Calu3 (cell line): Measurements from ENCODE around the gene KIF23. TPM values are rescaled to one million over a fixed set of nuclear protein-coding genes. Genes with fewer than 3 reads are reported as not detected.
"Not testable (repeated sequence)": the region's sequence is repeated elsewhere in the genome, so short reads cannot be mapped to it uniquely, and the experiment has no call there.

ENCODE experiments used
- BruUV-seq: library from RNA; stranded (reverse); fragments of 400-500 nt; replicated peaks from 2 replicates; lab custom pipeline; 2021; lab: Mats Ljungman, UMichigan
- CTCF ChIA-PET: fragments of 300-600 bp; sonication (Branson Sonifier 250); formaldehyde crosslinking; loops from one replicate; lab custom pipeline; 2022; ENCODE audit warnings: antibody characterized with exemption; lab: Charles Lee
- DNase-seq: peaks from one replicate; pipeline ENCODE4 v3.0.0; 2022
- H3K27ac Mint-ChIP-seq: one replicate; pipeline ENCODE4 v1.8.0; 2022; ENCODE audit warnings: mixed read lengths; ENCODE audit not compliant: unreplicated experiment
- H3K27me3 Mint-ChIP-seq: one replicate; pipeline ENCODE4 v1.8.0; 2022; ENCODE audit warnings: mixed read lengths; ENCODE audit not compliant: unreplicated experiment
- H3K36me3 Mint-ChIP-seq: one replicate; pipeline ENCODE4 v1.8.0; 2022; ENCODE audit warnings: mild to moderate bottlenecking, moderate library complexity, mixed read lengths; ENCODE audit not compliant: insufficient read depth, unreplicated experiment
- H3K4me1 Mint-ChIP-seq: one replicate; pipeline ENCODE4 v1.8.0; 2022; ENCODE audit warnings: mild to moderate bottlenecking, low read depth, mixed read lengths; ENCODE audit not compliant: unreplicated experiment
- H3K4me3 Mint-ChIP-seq: one replicate; pipeline ENCODE4 v1.8.0; 2022; ENCODE audit warnings: mild to moderate bottlenecking, low read depth, moderate library complexity, mixed read lengths; ENCODE audit not compliant: unreplicated experiment
- H3K9me3 Mint-ChIP-seq: one replicate; pipeline ENCODE4 v1.8.0; 2022; ENCODE audit warnings: low read depth, mixed read lengths; ENCODE audit not compliant: unreplicated experiment
- intact Hi-C: fragments of 100-400 bp; cut with micrococcal nuclease; formaldehyde crosslinking; loops from one replicate; pipeline ENCODE4 v1.10.0; 2022; ENCODE audit not compliant: unreplicated experiment
- total RNA-seq: library from RNA; stranded (reverse); gene quantifications from 2 replicates; pipeline ENCODE4 v1.2.3, GENCODE V29; 2022
- TF ChIP-seq, protein P1 (sequence below): fragments of 200-600 bp; IDR thresholded peaks from one replicate; pipeline ENCODE4 v1.8.0; 2022; ENCODE audit warnings: antibody characterized with exemption; ENCODE audit not compliant: unreplicated experiment

KIF23 gene
- total RNA-seq, 1 experiment from 2014 or later, result 108 TPM

DNA sequence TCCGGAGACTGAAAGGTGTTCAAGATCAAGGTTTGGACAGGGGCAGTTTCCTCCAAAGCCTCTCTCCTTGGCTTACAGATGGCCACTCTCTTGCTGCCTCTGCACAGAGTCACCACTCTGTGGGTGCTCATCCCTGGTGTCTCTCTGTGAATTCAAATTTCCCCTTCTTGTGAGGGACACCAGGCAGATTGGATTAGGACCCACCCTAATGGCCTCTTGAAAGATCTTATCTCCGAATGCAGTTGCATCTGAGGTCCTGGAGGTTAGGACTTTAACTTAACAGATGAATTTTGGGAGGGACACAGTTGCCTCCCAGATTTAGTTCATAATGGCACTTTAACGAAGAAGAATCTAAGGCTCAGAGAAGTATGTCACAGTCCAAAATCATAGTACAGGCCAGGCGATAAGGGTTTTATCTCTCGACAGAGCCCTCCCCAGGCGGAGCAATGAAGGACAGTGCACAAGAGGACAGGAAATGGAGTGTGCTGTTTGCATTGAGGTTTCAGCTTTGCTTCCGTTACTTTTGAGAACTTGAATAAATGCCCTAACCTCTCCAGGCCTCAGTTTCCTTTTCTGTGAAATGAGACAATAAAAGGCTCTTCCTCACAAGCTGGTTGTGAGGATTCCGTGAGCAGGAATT is 38.9 kb upstream of the KIF23 start:
- peaks cover 8% of the 10 kb centered on the region for H3K4me1 Mint-ChIP-seq
- H3K27ac Mint-ChIP-seq, result no peak overlapping the region

DNA sequence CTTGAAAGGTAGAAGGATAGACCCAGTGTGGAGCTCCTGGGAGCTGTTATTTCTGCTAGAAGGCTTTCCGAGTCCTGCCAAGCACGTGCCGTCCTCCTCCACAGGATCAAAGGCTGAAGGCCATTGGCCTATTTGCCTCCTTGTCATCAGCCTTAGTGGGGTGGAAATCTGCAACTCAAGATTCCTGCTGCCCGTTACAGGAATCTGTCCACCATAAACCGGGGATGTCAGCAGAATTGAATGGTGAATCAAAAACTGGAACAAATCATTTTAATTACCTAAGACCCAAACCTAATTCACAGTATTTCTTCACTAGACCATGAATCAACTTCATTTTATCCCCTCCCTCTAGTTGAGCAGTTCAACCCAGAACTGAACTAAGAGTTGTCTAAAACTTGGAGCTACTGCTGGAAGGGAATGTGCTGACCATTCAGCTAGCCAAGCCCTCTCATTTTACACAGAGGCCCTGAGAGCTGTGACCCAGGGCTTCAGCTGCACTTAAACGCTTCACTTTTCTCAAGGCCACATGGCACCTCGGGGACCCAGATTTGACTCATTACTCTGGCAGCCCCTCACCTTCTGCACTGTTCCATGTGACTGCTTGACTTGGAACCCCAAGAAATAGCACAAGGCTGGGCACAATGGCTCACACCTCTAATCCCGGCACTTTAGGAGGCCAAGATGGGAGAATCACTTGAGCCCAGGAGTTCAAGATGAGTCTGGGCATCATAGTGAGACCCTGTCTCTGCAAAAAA is 36.8 kb upstream of the KIF23 start:
- no peaks in the 10 kb centered on the region for H3K36me3 Mint-ChIP-seq

More for the DNA sequence above, 38.9 kb upstream of the KIF23 start:
- no peak for DNase-seq
- Mint-ChIP-seq H3K27me3 (peaks cover 25% of the 10 kb centered on the region), H3K36me3 (no peaks in the 10 kb centered on the region), H3K9me3 (no peaks in the 10 kb centered on the region), H3K4me3 (no peak overlapping the region)
- TF ChIP-seq, protein P1, sequence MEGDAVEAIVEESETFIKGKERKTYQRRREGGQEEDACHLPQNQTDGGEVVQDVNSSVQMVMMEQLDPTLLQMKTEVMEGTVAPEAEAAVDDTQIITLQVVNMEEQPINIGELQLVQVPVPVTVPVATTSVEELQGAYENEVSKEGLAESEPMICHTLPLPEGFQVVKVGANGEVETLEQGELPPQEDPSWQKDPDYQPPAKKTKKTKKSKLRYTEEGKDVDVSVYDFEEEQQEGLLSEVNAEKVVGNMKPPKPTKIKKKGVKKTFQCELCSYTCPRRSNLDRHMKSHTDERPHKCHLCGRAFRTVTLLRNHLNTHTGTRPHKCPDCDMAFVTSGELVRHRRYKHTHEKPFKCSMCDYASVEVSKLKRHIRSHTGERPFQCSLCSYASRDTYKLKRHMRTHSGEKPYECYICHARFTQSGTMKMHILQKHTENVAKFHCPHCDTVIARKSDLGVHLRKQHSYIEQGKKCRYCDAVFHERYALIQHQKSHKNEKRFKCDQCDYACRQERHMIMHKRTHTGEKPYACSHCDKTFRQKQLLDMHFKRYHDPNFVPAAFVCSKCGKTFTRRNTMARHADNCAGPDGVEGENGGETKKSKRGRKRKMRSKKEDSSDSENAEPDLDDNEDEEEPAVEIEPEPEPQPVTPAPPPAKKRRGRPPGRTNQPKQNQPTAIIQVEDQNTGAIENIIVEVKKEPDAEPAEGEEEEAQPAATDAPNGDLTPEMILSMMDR, result no peak
- CTCF ChIA-PET, result no interaction called here
- intact Hi-C loops, result no loop called here
- no TSS peak for BruUV-seq

DNA sequence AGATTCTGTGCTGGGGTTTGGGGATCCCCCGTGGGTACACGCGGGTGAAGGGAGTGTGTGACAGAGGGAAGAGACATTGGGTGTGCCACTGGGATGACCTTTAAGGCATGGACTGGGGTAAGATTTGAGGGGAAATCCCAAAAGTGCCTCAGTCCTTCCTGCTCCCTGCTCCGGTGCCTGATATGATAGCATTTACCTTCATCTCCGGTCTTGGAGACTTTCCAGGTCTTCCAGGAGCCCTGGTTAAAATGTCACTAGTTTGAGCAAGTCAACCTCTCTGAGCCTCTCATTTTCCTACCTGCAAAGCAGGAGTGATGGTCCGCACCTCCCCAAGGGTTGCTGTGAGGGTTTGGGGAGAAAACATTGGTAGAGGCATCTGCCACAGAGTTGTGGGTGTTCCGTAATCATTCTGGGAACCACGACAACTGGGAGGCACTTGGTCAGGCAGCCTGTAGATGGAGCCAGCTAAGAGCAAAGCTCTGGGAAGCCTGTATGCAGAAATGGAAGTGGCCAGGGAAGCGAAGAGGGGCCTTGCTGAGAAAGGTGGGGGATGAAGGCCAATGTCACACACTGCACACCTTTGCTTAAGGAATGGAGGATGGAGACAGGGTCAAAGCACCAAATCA is 33.9 kb upstream of the KIF23 start:
- Mint-ChIP-seq H3K27me3 (peaks cover 12% of the 10 kb centered on the region), H3K4me3 (no peak overlapping the region), H3K4me1 (peaks cover 16% of the 10 kb centered on the region), H3K27ac (no peak overlapping the region), H3K9me3 (no peaks in the 10 kb centered on the region), H3K36me3 (no peaks in the 10 kb centered on the region)
- BruUV-seq, result no TSS peak
- intact Hi-C loops, result no loop called here
- CTCF ChIA-PET, result interaction anchor here (1.3 to 1.4 kb wide), 2 partner anchors 15 to 100 kb away, joined by 3 to 4 read pairs; no protein-coding TSS in a partner anchor
- peak; percentile 28 for DNase-seq
- TF ChIP-seq, protein P1, result peak; percentile 15

More for the DNA sequence above, 36.8 kb upstream of the KIF23 start:
- H3K27ac Mint-ChIP-seq, result no peak overlapping the region
- TF ChIP-seq, protein P1, result no peak
- no TSS peak for BruUV-seq
- no peaks in the 10 kb centered on the region for H3K9me3 Mint-ChIP-seq
- H3K27me3 Mint-ChIP-seq, result peaks cover 25% of the 10 kb centered on the region
- no peak overlapping the region for H3K4me3 Mint-ChIP-seq
- no peak for DNase-seq
- H3K4me1 Mint-ChIP-seq, result peaks cover 16% of the 10 kb centered on the region
- intact Hi-C loops, result no loop called here
- CTCF ChIA-PET, result interaction anchor here (0.7 kb wide), 1 partner anchor 126 kb away, joined by 3 read pairs; no protein-coding TSS in a partner anchor

DNA sequence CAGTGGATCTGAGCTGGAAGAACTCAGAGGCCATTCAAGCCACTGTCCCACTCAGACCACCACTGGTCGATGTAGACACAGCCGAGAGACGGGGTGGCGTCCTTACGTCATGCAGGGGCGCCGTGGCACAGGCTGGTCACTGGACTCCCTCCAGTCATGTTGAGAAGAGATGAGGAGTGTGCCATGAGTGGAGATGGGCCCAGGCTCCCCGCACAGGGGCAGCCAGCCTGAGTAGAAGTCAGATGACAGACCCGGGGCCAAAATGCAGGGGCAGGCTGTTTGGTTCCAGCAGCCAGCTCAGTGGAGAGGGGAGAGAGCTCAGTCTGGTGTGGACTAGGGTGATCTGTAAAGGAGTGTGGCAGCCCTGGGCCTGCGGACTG is 33.4 kb upstream of the KIF23 start:
- intact Hi-C loops, result no loop called here
- no peak for DNase-seq
- no peaks in the 10 kb centered on the region for H3K36me3 Mint-ChIP-seq
- CTCF ChIA-PET, result interaction anchor here (1.3 to 1.4 kb wide), 2 partner anchors 14 to 101 kb away, joined by 3 to 4 read pairs; no protein-coding TSS in a partner anchor
- no peaks in the 10 kb centered on the region for H3K9me3 Mint-ChIP-seq
- BruUV-seq, result no TSS peak
- no peak overlapping the region for H3K27ac Mint-ChIP-seq
- TF ChIP-seq, protein P1, result no peak
- H3K4me3 Mint-ChIP-seq, result no peak overlapping the region
- peaks cover 12% of the 10 kb centered on the region for H3K27me3 Mint-ChIP-seq
- H3K4me1 Mint-ChIP-seq, result peaks cover 16% of the 10 kb centered on the region

DNA sequence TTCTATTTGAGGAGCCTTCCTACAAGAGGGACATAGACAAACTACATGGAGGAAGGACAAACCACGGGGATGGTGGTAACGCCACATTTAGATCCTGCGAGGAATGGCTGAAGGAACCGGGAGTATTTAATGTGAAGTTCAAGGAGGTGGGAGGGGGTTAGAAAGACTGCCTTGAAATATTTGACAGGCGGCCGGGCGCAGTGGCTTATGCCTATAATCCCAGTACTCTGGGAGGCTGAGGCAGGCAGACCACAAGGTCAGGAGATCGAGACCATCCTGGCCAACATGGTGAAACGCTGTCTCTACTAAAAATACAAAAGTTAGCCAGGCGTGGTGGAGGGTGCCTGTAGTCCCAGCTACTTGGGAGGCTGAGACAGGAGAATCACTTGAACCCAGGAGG is 32.0 kb upstream of the KIF23 start:
- H3K4me3 Mint-ChIP-seq, BruUV-seq, H3K27ac Mint-ChIP-seq, H3K9me3 Mint-ChIP-seq, H3K27me3 Mint-ChIP-seq, H3K36me3 Mint-ChIP-seq, DNase-seq, CTCF ChIA-PET, intact Hi-C loops: not testable (repeated sequence)
- peaks cover 16% of the 10 kb centered on the region for H3K4me1 Mint-ChIP-seq

DNA sequence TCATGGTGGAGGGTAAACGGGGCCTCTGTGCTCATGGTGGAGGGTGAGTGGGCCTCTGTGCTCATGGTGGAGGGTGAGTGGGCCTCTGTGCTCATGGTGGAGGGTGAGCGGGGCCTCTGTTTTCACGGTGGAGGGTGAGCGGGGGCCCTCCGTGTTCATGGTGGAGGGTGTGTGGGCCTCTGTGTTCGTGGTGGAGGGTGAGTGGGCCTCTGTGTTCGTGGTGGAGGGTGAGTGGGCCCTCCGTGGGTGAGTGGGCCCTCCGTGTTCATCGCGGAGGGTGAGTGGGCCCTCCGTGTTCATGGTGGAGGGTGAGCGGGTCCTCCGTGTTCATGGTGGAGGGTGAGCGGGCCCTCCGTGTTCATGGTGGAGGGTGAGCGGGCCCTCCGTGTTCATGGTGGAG is 30.1 kb upstream of the KIF23 start:
- H3K27ac Mint-ChIP-seq, CTCF ChIA-PET, BruUV-seq, H3K4me3 Mint-ChIP-seq, H3K27me3 Mint-ChIP-seq, H3K9me3 Mint-ChIP-seq, DNase-seq, intact Hi-C loops, H3K36me3 Mint-ChIP-seq: not testable (repeated sequence)
- peaks cover 16% of the 10 kb centered on the region for H3K4me1 Mint-ChIP-seq
